Measurements from ENCODE around the gene CSE1L.

- TF ChIP-seq, protein P1, sequence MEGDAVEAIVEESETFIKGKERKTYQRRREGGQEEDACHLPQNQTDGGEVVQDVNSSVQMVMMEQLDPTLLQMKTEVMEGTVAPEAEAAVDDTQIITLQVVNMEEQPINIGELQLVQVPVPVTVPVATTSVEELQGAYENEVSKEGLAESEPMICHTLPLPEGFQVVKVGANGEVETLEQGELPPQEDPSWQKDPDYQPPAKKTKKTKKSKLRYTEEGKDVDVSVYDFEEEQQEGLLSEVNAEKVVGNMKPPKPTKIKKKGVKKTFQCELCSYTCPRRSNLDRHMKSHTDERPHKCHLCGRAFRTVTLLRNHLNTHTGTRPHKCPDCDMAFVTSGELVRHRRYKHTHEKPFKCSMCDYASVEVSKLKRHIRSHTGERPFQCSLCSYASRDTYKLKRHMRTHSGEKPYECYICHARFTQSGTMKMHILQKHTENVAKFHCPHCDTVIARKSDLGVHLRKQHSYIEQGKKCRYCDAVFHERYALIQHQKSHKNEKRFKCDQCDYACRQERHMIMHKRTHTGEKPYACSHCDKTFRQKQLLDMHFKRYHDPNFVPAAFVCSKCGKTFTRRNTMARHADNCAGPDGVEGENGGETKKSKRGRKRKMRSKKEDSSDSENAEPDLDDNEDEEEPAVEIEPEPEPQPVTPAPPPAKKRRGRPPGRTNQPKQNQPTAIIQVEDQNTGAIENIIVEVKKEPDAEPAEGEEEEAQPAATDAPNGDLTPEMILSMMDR (IDR thresholded peaks at IDR 0.05), result no peak
- TF ChIP-seq POLR2A (IDR thresholded peaks at IDR 0.05), result no peak
Measured at GRCh38 chr20:49091104-49091503, 45.0 kb downstream of the CSE1L start.
